HG02763 (cell line): ENCODE results near the gene PSMB5.
A peak's percentile ranks its signal among the peaks of the same experiment; 100 is the strongest.
"Not testable (repeated sequence)": the region's sequence is repeated elsewhere in the genome, so short reads cannot be mapped to it uniquely, and the experiment has no call there.

Experiments used
- ATAC-seq: cut with Tn5 transposase; IDR thresholded peaks from one replicate; pipeline ENCODE4 v1.9.1; 2021; ENCODE audit warnings: mild to moderate bottlenecking, moderate library complexity; ENCODE audit not compliant: unreplicated experiment

Gene PSMB5

GRCh38 chr14:23020143-23021128 is 14.3 kb downstream of the PSMB5 start:
- ATAC-seq = no peak

- no peak for ATAC-seq
Measured at GRCh38 chr14:23018107-23018506, 16.6 kb downstream of the PSMB5 start.

GRCh38 chr14:23017091-23017490 is 17.6 kb downstream of the PSMB5 start:
- no peak for ATAC-seq

- no peak for ATAC-seq
Measured at GRCh38 chr14:23015618-23016017, 19.1 kb downstream of the PSMB5 start.

- ATAC-seq = not testable (repeated sequence)
Measured at GRCh38 chr14:23013749-23014054, 21.0 kb downstream of the PSMB5 start.

- no peak for ATAC-seq
Measured at GRCh38 chr14:23013054-23013748, 21.5 kb downstream of the PSMB5 start.

- ATAC-seq = peak; percentile 42
Measured at GRCh38 chr14:23009939-23010726, 24.6 kb downstream of the PSMB5 start, which contains the start of gene C14orf93. Gene C14orf93, minus strand, starts transcription at chr14:23010143. Its CDS starts 11,120 bp downstream, at chr14:22999023.

GRCh38 chr14:23009483-23009938 is 25.2 kb downstream of the PSMB5 start:
- ATAC-seq = no peak

GRCh38 chr14:23008831-23009230 is 25.9 kb downstream of the PSMB5 start:
- ATAC-seq = no peak

GRCh38 chr14:23006544-23007419 is 27.9 kb downstream of the PSMB5 start:
- peak; percentile 93 for ATAC-seq

- ATAC-seq = no peak
Measured at GRCh38 chr14:23006188-23006534, 28.5 kb downstream of the PSMB5 start.

- ATAC-seq = no peak
Measured at GRCh38 chr14:23005451-23006187, 29.1 kb downstream of the PSMB5 start.

GRCh38 chr14:23004274-23004673 is 30.4 kb downstream of the PSMB5 start:
- not testable (repeated sequence) for ATAC-seq

- no peak for ATAC-seq
Measured at GRCh38 chr14:23002592-23002991, 32.1 kb downstream of the PSMB5 start.

- ATAC-seq = no peak
Measured at GRCh38 chr14:23000860-23001259, 33.8 kb downstream of the PSMB5 start.

- no peak for ATAC-seq
Measured at GRCh38 chr14:22998329-22999012, 36.2 kb downstream of the PSMB5 start.

GRCh38 chr14:22997676-22998323 is 36.9 kb downstream of the PSMB5 start:
- ATAC-seq = no peak
